COLO668 (cell line): ENCODE measurements around the gene PDIA6.
A peak's percentile ranks its signal among the peaks of the same experiment; 100 is the strongest.

Experiments
- DNase-seq: peaks from one replicate; lab custom pipeline; 2025; ENCODE audit not compliant: unreplicated experiment; lab: John Stamatoyannopoulos, UW

The PDIA6 gene

DNA sequence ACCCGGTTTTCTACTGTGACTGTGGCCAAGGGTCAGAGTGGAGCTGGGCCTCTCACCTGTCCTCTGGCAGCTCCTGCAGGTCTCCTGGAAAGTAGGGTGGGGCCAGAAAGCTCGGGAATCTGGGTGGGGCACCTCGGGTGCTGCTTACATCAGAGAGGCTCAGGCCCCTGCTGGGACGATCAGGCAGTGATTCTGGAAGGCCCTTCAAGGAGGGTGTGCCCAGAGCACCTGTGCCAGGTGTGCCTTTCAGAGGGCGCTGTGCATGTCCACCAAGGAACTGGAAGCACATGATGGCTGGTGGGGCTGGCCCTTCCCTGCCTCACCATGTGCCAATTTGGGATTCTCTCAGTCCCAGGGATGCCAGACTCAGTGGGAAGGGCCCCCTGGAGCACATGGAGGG is 47.1 kb downstream of the PDIA6 start:
- peak; percentile 16 for DNase-seq

DNA sequence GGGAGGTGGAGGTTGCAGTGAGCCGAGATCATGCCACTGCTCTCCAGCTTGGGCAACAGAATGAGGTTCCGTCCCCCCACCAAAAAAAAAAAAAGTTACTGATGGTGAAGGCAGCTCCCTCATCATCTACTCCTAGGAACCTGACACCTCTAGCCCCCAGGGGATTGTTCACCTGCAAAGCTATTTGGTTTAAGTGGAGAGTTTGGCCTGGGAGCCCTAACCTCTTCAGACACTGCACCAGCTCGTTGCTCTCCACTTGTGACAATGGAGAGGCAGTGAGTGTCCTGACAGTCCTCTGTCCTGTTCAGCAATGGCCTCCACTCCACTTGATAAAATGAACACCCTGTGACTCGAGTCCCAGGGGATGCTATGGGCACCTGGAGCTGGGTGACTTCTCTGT is 47.7 kb downstream of the PDIA6 start:
- no peak for DNase-seq

DNA sequence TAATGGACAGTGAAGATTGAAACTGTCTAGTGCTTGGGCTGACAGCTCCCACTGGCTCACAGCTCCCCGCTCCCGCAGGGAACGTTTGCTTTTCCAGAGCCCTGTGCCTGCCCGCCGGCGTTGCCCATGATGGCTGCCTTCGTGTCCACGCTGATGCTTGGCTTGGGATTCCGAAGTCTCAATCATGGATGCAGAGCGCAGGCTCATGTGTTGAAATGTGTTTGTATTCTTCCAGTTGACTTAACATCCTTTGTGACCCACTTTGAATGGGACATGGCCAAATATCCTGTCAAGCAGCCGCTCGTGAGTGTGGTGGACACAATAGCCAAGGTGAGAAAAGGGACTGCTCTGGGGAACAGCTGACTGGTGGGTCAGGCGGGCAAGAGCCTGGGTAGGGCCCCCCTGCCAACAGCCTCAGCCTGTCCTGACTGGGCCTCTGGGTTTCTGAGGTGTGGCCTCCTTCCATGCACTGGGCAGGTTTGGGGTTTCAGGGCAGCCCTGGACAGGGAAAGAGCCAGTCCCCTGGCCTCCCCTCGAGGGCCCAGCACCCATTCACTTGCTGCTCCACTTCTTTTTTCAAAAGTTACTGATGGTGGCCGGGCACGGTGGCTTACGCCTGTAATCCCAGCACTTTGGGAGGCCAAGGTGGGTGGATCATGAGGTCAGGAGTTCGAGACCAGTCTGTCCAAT is 48.3 kb downstream of the PDIA6 start:
- DNase-seq, result no peak

DNA sequence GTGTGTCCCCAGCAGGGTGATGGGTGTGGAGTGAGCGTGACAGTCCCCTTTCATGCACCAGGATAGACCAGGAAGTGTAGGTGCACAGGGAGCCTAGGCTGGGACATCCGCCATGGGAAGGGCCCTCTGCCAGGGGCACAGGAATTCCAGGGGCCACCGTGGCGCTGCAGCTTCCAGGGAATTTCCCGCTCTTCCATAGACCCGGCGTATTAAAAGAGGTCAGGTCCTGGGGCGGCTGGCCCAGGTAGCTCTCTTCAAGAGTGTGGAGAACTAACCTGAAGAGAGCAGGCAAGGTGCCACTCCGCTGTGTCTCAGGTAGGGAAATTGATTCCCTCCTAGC is 49.2 kb downstream of the PDIA6 start:
- DNase-seq, result no peak

DNA sequence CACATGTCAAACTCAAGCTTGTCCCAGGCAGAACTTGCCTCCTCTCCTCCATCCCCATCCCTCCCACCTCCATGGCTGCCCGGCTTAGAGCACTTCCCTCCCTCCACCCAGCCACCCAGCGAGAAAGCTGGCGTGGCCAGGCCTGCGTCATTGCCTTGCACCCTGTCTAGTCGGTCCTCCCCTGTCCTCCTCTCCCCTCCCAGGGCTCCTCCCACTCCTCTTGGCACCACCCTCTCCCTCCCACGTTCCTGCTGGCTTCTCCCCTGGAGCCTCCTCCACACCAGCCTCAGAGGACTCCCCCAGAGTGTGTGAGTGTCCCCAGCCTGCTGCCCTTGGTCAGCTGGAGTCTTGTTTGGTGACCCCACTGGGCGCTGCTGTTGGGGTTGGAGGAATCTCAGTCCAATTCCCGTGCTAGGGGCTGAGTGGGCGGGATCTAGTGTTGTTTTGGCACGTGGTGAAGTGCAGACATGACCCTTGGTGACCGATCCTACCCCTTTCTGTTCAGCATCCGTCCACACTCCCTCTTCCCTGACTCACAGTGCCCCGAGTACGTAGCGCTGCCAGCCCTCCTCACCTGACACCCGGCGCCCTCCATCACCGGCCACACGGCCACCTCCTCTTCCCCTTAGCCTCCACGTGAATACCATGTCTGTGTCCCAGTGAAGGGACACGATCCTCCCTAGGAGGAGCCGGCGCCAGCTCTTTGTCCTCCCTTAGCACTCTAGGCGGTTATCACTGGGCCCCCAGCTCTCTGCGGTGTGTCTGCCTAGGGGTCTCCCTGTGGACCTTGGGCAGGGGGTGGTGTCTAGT is 49.7 kb downstream of the PDIA6 start:
- DNase-seq, result no peak

DNA sequence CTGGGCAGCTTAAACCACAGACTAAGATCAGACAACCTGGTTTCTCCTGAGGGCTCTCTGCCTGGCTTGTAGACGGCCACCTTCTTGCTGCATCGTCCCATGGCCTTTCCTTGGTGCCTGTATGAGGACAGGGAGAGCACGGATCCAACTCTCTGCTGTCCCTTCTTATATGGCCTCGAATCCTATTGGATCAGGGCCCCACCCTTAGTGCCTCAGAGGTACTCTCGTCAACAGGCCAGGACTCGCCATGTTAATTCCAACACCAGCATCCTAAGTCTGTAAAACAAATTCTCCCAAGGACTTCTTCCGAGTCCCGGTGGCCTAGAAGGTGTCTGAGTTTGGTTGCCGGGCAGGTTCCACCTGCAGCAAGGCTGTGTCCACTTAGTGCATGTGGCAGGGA is 51.0 kb downstream of the PDIA6 start:
- no peak for DNase-seq

DNA sequence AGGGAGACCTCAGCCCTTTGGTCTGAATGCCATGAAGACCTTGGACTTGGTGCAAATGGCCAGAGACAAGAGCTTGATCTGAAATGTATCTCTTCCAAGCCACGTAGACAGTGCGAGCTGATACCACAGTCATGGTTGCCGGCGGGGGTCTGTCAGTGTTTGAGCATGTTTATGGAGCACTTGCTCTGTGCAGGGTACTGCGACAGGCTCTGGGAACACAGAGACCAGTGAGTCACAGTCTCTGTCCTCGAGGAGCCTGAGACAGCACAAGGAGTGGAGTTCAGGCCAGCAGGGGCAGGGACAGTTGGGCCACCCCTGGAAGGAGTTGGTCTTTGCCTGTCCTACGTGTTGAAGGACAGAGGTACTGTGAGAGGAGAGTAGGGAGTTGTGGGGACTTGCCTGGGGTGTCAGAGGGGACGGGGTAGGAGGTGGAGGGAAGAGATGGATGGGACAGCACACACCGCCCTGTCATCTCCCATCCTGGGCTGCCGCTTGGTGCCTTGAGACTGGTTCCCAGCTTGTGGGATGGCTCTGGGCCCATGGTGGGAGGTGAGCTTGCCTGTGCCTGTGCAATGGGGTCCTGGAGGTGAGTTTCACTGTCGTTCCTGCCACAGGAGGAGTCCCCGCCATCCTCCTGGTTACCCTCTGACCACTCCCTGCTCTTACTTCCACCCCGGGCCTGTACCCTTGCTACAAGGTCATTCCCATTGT is 51.6 kb downstream of the PDIA6 start:
- no peak for DNase-seq

DNA sequence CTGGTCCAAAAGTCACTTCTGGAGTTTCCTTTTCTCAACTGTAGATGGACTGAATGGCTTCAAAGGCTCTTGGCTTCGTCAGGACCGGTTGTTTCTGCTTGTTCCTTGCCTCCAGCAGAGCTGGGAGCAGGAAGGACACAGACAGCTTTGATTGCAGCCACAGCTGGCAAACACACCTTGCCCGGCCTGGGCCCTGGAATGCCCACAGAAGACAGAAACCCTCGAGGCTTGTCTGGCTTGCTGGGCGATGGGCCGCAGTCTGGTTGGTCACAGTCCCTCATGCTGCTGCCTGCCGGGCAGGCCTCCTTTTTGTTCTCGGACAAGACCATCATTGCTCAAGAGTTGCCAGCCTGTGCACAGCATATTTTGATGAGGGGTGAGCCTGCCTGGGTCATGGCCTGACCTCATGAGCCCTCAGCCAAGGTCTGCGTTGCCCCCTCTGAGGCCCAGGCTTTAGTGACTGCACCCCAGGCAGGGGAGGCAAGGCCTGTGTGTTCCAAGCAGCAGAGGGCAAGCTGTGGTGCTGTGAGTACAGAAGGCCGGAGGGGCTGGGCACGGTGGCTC is 53.4 kb downstream of the PDIA6 start:
- no peak for DNase-seq

DNA sequence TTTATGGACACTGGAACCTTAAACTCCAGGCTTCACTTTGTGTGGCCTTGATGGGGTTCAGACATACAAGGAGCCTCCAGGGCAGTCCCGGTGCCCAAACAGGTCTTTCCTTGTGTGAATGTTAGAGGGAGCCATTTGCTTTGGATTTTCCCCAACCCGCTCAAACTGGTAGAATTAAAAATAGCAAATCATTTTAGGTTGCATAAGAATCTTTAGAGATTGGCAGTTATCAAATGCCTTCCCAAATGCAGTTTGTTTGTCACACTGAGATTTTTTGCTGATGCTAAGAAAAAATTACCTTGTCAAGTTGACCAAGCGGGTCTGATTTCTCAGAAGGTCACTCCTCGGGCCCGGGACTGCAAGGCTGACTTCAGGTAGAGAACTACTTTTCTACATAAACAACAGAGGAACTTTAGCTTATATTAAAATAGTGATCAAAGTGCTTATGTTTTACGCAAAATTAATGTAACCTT is 54.7 kb downstream of the PDIA6 start:
- DNase-seq, result no peak

DNA sequence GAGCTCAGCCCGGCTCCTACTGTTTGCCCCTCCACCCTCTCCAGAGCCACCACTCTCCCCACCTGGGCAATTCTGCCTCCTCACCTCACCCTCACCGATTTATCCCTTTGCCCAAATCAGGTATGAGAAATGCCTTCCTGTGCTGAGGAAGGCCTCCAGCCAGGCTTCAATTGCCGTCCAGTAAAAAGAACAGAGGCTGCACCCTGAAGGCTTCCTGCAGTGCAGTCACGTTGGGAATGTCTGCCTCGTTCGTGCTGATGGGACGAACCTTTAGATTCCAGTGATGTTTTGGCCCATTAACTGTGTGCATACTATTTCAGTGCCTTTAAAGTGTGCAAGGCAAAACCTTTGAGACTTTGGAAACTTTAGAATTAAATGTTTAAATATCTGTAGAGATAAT is 57.0 kb downstream of the PDIA6 start:
- no peak for DNase-seq

DNA sequence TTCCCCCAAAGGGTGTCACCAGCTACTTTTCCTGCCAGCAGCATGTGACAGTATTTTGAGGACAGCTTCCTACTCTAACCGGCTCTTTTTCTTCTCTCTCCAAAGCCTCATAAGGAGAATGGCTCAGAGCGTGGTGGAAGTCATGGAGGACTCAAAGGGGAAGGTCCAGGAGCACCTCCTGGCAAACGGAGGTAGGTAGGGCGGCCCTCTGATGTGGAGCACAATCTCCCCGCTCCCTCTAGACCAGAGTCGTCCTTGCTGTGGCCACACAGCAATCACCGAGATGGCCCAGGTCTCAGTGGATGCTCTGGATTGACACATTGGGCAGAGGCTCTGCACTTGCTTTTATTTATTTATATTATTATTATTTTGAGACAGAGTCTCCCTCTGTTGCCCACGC is 58.7 kb downstream of the PDIA6 start:
- no peak for DNase-seq

DNA sequence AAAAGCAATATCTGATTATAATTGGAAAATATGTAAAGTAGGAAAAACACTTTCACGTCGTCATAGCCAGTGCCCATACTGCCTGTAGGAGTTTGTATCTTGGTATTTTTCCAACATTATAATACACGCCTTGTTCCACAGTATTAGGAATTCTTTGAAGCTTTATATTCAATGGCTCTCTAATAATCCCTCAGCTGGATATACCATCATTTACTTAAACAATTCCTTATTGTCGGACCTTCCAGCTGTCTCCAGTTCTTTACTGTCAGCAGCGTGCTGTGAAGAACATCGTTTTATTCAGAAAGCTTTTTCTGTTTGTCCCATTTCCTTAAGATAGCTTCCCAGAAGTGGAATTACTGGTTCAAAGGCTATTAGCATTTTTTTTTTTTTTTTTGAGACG is 59.4 kb downstream of the PDIA6 start:
- DNase-seq, result no peak

DNA sequence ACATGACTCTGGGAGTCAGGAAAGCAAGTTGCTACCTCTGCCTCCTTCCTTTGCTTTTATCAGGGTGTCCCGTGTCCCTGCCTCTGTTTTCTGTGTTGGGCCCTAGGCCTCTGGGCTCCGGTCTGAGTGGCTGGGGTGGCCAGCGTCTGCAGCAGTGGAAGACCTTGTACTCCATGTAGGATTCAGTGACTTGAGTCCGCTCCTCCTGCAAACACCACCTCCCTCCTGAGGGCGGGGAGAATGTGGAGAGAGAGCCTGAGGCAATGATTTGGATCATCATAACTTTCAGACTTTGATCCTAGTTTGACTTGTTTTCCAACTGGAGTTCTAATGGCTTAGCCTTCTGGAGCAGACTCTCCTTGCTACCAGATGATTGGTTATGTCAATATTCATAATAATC is 60.3 kb downstream of the PDIA6 start:
- no peak for DNase-seq

DNA sequence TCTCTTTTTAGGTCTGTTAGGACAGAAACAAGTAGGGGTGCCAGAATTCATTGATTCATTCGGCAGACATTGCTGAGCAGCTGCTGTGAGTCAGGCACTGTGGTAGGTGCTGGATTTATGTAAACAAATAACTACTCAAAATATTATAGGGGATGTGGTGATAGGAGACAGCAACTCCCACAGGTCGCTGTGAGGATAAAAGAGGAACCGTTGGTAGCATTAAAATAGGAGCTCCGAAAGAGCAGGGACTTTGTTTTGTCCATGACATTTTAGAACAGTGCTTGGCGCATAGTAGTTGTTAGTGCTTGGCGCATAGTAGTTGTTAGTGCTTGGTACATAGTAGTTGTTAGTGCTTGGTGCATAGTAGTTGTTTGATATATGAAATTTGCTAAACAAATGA is 62.0 kb downstream of the PDIA6 start:
- no peak for DNase-seq

DNA sequence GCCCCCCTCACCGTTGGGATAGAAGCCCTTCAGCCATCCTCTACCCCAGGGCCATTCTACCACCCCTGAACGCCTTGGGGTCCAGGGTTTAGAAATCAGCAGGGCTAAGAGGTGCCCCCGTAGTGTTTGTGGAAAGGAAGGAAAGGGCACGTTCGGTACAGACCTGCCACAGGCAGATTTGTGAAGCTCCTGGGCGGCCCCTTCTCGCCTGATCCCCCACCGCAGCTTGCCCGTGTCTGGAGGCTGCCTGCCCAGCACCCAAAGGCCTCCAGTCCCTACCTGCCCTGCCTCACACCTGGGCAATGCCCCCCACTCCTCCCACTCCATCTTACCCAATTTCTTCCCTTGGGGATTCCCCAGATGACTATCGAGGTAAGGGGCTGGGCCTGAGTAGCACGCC is 69.9 kb downstream of the PDIA6 start:
- no peak for DNase-seq

DNA sequence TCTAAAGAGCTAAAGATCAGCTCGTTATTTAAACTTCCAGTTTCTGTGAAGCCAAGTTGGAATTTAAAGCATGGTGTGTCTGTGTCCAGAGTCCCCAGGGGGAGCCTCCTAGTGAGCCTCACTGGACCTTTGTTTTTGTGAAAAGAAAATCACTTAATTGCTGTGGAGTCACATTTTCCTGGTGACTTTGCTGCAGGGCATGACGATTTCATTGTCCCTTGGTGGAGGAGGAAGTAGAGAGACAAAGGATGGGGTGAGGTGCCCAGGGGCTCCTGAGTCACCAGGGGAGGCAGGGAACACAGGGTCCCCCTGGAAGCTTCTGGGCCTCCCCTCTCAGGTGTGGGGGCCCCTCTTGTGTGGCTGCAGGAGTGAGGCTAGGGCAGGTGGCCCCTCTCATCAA is 71.4 kb downstream of the PDIA6 start:
- no peak for DNase-seq

DNA sequence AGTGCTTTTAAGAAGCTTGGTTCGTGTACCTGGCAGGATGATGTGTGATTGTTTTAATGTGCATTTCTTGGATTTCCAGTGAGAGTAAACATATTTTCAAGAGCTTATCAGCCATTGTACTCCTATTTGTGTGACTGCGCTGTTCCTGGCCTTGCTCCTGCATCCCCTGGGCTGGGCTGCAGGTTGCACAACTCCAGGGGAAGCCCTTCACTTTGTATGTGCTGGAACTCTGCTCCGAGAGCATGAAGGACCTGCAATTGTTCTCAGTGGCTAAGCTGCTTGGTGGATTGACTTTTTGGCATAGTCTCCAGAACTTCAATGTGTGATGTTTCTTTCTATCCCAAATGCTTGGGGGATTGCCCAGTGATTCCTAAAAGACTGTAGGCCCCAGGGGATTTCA is 72.4 kb downstream of the PDIA6 start:
- DNase-seq, result no peak

DNA sequence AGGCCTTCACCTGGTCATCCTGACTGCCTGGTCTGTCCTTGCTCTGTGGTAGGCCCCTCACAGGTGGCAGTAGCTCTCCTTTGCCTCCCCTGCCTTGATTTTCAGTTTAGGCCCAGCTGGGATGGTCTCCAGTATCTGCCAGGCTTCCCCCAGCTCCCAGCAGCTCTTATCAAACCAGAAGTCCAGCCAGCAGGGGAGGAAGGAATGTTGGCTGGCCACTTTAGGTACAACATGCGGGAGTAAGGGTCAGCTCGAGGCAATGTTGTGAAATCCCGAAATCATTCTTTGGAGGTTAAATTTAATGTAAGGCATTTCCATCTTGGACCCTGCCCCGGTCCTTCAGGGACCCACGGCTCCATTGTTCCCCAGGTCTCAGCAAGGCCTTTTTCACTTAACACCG is 74.4 kb downstream of the PDIA6 start:
- no peak for DNase-seq

DNA sequence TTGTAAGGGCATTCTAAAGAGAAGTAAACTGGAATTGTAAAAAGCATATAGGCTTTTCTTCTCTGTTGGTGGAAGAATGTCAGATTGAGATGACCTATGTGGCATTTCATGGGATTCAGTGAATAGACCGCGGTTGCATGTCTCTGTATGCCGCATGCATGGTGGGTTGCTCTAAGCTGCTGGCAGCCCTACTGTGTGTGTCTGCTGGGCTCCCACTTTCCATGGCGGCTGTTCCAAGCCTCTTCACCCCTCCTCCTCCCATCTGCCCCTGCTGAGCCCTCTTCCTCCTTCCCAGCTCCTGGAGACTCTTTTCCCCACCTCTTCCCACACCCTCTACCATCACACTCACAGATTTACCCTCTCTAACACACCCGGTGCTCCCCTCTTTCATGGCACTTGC is 78.6 kb downstream of the PDIA6 start:
- no peak for DNase-seq

DNA sequence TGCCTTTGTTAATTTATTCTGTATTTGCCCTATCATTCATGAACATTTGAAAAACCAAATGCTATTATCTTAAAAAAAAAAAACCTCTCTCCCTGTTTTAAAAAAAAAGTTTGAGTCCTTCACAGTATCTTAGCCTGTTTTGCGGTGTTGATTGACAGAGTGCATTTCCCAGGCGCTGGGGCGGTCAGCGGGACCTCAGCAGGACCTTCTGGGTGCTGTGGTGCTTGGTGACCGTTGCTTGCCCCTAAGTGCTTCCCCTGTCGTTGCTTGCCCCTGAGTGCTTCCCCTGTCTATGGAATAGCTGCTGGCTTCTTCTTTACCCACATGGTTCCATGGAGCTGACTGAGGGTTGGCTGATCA is 79.0 kb downstream of the PDIA6 start:
- no peak for DNase-seq
